ENCODE results near the gene PCDH9.
"Not testable (repeated sequence)": the region's sequence is repeated elsewhere in the genome, so short reads cannot be mapped to it uniquely, and the experiment has no call there.

The PCDH9 gene

DNA sequence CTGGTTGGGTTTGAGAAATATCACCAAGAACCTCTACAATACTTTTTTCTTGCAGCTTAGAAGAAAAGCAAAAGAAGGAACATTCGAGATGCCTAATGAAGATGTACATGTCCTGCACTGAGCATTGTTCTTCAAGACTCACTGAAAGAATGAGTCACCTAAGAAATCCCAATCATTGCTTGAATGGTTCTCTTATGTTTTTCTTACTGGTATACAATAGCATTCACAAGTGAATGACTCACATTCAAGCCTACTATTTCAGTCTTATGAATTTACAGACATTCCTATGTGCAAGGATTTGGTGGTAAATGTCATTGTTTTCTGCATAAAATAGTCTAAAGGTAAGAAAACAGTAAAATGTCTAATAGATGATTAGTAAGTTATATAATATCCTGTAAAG, 594.6 kb downstream of the PCDH9 start:
- DNase-seq, result no peak

DNA sequence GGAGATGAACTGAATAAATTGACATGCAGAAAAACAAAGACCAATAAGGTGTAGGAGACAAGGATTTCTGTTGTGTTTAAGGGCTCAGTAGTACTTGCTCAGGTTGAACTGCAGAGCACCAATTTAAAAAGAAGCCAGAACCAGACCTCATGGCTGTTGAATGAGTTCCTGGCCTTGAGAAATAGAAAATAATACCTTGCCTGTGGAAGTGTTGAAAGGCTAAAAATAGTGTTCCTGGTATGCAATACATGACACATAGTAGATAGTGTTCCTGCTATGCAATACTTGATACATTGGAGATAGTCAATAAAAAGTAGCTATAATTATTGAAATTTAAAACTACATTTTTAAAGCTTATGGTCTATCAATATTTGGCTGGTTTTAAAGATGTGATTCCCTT, 595.8 kb downstream of the PCDH9 start:
- DNase-seq, result no peak

DNA sequence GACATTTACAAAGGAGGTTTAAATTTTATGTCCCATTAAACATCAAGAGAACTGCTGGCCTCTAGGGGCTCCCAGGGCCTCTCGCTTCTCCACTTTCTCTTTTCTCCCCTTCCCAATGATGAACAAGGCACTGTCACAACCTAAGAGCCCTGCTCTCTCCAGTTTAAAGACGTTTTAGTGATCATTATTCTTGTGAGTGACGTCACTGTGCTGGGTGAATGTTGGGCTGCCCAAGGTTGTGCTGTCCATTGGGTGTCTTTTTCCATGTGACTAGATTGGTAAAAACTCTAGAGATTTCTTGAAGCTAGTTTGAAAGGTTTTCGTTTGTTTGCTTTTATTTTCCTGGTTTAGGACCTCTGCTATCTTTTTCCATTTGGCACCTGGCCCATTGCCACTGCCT, 602.6 kb downstream of the PCDH9 start:
- no peak for DNase-seq

DNA sequence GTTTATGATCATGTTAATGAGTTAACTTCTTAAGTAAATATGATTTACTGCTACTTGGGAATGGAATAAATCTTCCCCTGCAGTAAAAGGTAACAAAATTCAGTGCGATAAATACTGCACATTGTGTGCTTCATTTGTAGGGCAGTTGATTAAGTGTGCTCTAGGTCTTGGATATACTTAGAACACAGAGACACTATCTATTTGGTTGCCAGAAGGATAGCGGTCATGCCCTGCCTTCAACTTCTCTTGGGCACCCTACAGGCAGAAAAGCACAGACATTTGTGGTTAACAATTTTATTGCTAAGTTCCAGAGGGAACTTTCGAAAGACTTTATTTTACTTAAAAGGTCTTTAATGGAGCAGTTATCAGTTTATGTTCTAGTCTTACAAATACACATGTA, 605.8 kb downstream of the PCDH9 start:
- no peak for DNase-seq

DNA sequence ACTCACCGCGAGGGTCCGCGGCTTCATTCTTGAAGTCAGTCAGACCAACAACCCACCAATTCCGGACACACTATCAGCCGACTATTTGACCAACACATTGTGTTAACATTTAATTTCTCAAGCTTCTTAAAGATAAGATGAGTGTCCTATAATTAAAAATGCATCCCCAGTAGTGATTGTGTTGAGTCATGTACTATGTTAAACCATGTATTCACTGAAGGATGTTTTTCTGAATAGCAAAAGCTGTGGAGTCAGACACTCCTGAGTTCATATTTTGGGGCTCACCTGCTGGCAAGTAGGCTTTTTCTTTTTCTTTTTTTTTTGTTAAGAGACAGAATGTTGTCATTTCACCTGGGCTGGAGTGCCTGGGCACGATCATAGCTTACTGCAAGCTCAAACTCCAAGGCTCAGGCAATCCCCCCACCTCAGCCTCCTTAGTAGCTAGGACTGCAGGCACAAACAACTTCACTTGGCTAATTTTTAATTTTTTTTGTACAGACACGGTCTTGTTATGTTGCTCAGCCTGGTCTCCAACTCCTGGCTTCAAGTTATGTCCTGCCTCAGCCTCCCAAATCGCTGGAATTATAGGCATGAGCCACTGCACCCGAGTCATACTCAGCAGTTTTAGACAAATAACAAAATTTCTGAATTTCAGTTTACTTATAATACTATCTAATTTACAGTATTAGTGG, 606.9 kb downstream of the PCDH9 start:
- no peak for DNase-seq

DNA sequence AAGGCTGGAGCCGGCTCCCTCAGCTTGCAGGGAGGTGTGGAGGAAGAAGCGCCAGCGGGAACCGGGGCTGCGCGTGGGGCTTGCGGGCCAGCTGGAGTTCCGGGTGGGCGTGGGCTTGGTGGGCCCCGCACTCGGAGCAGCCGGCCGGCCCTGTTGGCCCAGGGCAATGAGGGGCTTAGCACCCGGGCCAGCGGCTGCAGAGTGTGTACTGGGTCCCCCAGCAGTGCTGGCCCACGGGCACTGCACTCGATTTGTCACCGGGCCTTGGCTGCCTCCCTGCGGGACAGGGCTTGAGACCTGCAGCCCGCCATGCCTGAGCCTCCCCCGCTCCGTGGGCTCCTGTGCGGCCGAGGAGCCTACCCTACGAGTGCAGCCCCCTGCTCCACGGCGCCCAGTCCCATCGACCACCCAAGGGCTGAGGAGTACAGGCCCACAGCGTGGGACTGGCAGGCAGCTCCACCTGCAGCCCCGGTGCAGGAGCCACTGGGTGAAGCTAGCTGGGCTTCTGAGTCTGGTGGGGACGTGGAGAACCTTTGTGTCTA, 608.2 kb downstream of the PCDH9 start:
- DNase-seq, result not testable (repeated sequence)

DNA sequence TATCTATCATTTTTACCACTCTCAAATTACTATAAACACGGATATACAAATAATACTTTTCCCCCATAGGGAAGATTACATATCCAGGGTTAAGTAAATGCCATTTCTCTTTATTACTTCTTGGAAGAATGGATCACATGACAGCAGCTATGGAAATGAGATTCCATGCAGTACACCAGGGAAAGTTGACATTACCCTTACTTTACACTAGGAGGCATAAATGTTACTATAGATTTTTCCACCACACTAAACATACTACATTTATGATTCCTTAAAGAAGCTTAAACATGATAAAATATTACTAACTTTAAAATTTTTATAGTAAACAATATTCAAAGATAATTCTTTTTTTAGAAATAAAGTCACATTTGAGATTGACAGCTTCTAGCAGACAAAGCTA, 611.4 kb downstream of the PCDH9 start:
- no peak for DNase-seq

DNA sequence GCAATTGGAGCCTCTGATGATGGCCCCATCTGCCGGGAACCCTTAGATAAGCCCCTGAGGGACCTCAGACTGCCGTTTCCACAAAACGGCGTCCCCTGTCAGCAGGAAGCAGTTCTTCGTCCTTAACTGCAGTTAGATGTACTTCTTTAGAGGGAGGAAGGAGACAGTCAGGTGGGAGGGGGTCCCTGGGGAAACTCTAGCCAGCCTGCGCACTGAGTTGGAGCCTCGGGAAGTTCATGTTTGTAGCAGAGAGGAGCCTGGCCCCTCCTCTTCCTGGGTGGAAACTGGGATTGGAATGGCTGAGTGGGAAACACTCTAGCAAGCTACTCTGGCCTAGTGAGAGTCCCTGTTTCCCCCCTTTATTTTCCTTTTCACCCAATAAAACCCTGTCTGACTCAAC, 612.4 kb downstream of the PCDH9 start:
- DNase-seq, result no peak

DNA sequence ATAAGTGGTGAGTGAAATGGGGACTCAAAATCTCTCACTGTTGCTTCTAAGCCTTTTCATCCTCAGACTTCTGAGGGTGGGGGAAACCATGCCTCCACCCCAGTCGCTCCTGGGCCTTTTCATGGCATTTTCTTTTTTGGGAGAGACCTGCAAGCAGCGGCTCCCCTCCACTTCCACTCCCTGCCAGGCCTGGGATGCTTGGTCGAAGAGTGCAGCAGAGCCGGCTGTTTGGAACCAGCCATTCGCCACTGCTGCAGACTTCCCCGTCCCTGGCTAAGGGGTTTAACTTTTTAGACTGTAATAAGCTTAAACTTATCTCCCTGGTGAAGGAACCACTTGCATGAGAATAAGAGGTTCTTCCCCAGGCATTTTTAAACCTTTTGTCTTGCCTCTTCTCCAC, 617.2 kb downstream of the PCDH9 start:
- DNase-seq, result no peak

DNA sequence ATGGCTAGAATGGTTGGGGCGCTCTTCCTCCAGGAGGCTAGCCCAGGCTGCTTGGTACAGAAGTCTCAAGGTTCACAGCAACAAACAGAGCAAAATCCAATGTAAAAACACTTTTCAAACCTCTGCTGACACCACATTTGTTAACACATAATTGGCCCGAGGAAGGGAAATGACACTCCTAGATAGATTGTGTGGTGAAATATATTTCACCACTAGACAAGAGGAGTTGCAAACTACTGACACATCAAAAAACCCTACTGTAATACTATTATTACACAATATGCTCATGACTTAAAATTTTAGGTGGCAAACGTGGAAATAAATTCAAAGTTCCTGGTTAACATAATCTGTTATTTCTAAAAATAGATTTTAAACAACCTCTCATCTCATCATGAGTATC, 643.6 kb downstream of the PCDH9 start:
- no peak for DNase-seq

DNA sequence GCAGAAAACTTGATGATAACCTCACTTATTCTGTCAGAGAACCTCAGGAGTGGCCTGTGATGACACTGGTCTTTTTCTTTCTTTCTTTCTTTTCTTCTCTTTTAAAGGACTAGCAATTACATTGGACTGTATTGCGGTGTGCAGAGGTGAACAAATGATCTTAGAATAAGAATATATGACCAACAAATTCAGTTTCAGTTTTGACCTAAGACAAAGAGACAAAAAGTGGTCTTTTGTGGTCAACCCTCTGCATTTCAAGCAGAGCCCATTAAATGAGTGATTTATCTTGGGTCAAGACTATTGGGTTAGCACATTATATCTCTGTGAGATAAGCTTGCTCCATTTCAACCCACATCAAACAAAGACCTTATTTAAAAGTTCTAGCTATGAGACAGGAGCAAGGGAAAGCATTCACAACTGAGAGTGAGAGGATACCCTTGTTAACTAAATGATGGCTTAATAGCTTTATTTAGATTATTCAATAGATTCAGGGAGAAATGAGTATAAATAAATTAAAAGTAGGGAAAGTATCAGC, 644.4 kb downstream of the PCDH9 start:
- DNase-seq, result no peak

DNA sequence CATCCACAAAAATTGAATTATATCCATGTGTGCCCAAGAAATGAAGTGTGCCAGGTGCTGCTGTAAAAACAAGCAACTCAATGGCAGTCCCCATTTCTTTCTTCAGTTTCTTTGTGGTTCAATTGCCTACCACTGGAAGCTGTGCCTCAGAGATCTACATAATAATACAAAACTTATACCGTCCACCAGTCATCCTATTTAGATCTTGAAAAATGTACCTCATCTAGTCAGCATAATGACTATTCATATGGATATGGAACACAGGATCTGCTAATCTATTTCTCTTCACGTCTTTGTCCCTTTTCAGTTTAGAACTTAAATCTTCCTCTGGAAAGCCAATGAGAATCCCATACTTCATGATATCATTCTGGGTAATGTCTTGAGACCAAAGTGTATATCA, 648.5 kb downstream of the PCDH9 start:
- DNase-seq, result no peak

DNA sequence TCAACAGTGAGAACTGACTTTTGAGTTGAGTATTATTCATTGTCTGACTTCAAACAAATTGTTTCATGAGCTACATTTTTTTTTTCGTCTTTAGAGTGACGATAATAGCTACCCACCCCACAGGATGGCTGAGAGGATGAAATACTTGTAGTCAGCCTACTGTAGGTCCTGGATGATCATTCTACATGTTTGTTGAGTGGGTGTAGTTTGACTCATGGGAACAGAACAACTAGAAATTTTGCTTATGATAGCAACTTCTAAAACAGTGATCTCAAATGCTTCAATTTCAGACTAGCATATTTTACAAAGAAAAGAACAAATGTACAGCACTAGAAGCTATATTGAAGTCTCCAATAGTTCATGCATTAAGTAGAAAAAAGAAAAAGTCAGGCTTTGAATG, 651.8 kb downstream of the PCDH9 start:
- DNase-seq, result no peak

DNA sequence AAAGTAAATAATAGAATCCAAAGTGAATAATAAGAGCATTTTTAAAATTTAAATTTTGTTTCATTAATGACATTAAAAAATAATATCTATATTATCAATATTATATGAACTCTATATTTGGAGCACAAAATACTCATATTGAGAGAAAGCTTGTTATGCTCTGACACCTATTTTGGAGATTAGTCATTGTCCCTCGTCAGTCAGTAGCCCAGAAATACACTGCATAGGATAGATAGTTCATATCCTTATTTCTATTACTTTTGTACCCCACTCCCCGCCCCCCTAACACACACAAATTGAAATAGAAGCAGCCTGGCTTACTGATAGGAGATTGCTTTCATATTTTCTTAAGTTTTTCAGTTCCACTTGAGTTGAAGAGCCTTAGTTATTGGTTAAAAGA, 652.8 kb downstream of the PCDH9 start:
- DNase-seq, result no peak

DNA sequence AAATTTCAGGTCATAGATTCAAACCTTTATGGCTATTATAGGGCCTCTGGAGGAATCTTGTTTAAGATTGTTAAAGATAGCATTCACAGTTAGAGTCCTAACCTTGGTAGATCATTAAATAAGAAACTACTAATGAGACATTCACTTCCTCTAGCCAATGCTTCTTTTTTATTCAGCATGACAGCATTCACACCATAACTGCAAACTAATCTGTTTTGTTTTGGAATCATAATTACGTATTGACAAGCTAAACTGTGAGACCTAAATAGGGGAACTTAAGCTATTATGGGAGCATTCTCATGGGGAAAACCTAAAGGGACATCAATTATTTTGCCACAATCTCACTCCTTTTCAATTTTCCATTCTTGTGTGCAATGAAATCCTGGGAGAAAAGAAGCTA, 653.8 kb downstream of the PCDH9 start:
- no peak for DNase-seq

DNA sequence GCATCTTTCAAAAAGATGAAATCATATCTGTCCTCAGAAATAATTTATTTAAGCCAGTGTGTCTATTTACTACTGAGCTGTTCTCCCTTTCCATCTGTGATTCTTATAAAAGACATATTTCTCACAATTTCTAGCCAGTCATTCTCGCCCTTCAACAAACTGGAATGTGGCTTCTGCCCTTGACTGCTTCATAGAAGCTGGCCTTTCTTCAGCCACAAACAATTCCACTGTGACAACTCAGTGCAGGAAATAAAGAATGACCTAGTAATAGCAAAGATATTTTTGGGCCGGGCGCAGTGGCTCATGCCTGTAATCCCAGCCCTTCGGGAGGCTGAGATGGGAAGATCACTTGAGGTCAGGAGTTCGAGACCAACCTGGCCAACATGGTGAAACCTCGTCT, 655.5 kb downstream of the PCDH9 start:
- no peak for DNase-seq

DNA sequence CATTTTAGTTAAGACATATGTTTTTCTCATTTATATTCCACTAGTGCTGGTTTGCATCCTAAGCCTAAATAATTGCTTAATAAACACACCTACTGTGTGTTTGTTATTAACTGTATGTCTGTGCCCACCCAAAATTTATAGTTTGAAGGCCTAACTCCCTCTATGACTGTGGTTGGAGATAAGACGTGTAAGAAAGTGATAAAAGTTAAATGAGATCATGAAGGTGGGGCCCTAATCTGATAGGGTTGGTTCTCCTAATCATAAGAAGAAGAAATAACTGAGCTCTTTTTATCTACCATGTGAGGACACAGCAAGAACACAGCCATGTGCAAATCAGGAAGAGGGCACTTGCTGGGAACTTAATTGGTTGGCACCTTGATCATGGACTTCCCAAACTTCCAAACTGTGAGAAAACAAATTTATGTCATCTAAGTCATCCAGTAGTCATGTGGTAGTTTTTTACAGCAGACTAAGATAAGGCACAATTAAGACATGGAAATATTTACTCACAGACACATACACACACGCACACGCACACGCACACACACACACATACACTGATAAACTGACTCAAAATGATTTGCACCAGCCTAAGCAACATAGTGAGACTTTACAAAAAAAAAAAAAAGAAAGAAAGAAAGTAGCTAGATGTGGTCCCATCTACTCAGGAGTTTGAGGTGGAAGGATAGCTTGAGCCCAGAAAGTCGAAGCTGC, 662.1 kb downstream of the PCDH9 start:
- DNase-seq, result no peak

DNA sequence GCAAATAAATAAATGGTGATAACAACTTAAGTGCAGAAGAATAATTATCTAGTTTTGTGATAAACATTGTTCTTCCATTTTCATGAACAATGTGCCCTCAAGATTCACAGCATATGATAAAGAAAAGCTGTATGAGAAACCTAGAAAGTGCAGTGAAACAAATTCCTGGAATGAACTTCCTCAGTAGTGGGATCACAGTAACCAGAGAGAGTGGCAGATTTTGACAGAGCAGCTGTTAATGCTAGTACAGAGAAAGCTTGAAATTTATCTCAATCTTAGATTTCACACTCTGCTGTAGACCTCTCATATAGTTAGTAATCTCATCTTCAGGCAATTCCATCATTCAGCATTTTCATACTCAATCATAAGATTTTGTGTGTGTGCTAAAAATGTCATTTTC, 664.9 kb downstream of the PCDH9 start:
- DNase-seq, result no peak

DNA sequence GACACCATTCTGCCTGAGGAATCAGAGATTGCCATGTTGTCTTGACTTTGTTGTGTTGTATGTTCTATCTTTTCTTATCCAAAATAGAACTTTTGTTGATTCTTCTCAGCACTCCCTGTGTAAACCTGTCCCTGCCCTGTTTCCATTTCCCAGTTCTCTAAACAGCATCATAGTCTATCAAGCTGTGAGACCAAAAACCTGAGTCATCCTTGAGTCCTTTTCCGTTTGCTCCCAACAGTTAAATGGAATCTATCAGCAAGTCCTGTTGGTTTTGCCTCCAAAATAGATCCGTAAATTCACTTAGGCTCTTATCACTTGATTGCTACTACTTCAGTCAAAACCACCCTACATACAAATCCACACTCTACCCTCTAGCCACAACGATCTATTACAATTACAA, 667.1 kb downstream of the PCDH9 start:
- DNase-seq, result no peak

DNA sequence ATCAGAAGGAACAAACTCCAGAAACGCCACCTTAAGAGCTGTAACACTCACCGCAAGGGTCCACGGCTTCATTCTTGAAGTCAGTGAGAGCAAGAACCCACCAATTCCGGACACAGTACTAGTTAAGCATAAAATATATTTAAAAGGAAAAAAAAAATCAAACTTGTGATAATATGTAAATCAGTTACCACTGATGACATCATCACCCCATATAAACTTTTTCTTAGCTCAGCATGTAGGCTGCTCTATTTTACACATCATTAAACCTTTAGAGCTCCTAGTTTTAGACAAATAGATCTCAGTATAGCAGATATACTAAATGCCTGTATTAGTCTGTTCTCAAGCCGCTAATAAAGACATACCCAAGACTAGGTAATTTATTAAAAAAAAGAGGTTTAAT, 668.1 kb downstream of the PCDH9 start:
- DNase-seq, result no peak

DNA sequence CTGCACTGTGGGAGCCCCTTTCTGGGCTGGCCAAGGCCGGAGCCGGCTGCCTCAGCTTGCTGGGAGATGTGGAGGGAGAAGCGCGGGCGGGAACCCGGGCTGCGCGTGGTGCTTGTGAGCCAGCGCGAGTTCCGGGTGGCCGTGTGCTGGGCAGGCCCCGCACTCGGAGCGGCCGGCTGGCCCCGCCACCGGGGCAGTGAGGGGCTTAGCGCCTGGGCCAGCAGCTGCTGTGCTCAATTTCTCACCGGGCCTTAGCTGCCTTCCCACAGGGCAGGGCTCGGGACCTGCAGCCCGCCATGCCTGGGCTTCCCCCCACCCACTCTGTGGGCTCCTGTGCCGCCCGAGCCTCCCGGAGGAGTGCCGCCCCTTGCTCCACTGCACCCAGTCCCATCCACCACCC, 669.1 kb downstream of the PCDH9 start:
- no peak for DNase-seq

DNA sequence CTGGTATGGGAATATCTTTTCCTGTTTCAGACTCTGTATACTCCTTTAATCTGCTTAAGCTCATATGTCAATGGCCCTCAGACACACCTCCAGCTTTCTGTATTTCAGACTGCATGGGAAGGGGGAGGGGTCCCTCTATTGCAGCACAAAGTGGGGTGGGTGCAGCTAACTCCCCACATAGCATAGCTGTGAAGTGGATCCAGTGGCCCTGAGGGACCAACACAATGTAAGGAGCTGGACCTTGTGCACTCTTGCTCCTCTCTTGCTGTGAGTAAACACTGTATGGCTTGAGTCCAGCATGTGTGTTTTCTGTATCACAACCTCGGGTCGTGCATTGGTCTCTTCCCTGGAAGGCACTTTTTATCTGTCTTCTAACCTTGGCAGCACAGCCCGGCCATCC, 669.9 kb downstream of the PCDH9 start:
- DNase-seq, result no peak

DNA sequence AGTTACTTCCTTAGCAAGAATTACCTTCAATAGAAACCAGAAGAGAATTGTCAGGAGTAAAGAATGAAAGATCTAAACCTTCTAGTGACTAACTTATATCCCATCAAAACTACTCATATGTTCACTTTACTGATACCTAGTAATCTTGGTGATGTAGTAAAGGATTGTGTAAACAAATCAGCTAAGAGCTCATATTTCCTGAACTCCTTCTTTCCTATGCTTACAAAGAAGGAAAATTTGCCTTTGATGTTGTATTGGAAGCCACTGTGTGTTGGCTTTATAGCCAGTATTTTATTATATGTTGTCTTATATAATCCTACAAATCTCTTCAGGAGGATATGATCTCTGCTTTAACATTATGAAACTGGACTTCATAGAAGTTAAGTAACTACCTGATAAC, 671.0 kb downstream of the PCDH9 start:
- DNase-seq, result no peak

DNA sequence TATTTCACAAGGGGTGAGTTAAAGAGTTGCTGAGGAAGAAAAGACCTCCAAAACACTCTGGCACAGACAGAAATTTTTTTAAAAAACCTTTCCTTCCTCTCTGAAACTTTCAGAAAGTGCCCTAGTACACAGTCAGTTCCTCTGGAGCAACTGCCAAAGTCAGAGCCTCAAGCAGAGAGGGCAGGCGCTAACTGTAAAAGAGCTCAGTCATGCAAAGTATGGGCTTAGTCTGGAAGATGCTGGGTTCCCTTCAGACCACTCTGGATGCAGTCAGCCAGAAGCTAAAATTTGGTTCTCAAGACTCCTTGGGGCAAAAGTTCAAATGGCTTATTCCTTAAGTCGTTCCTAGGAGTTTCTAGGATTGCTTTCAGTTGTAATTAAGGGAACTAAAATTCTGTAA, 671.6 kb downstream of the PCDH9 start:
- no peak for DNase-seq

DNA sequence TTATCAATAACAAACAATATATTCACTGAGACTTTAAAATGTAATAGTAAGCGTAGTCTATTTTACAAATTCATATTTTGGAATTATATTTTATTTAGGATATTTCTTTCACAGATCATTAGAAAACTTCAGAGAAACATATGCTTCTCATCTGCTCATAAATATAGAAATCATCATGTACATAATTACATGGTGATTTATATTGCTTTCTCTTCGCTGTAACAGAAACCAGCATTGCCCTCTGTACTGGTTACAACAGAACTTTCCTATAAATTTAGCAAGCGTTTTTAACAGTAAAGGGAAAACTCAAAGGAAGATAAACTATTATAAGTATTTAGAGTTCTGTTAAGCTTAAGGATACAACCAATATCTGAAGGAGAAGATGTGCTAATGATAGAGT, 672.8 kb downstream of the PCDH9 start:
- DNase-seq, result no peak

All from stimulated activated CD4-positive, alpha-beta T cell treated with anti-CD3 and anti-CD28 coated beads, Interleukin-1b, Interleukin-23, amount 100 ng/mL, for 48 hours (primary cell).